ENCODE measurements around the gene OSBPL5.
A peak's percentile ranks its signal among the peaks of the same experiment; 100 is the strongest.

The OSBPL5 gene

GRCh38 chr11:3165152-3165705 lies at the start of gene OSBPL5:
OSBPL5 (minus strand) TSS chr11:3165310; CDS start chr11:3129148, 36,162 bp downstream.
- Mint-ChIP-seq H3K27me3 (peaks cover 94% of the 10 kb centered on the region), H3K9me3 (no peaks in the 10 kb centered on the region), H3K4me1 (peaks cover 23% of the 10 kb centered on the region), H3K4me3 (peak within 1 kb of the TSS; percentile 72), H3K36me3 (no peaks in the 10 kb centered on the region), H3K27ac (no peak within 1 kb of the TSS)
- CTCF ChIA-PET, result no interaction called here
- DNase-seq, result peak; percentile 73

- H3K4me1 Mint-ChIP-seq, result peaks cover 4% of the 10 kb centered on the region
- no peak for DNase-seq
- CTCF ChIA-PET, result no interaction called here
- H3K9me3 Mint-ChIP-seq, result no peaks in the 10 kb centered on the region
- no peak overlapping the region for H3K27ac Mint-ChIP-seq
- peaks cover 40% of the 10 kb centered on the region for H3K27me3 Mint-ChIP-seq
- H3K36me3 Mint-ChIP-seq, result no peaks in the 10 kb centered on the region
- H3K4me3 Mint-ChIP-seq, result no peak overlapping the region
Measured at GRCh38 chr11:3214420-3214699, 49.2 kb upstream of the OSBPL5 start.

GRCh38 chr11:3213659-3214419 lies 48.7 kb upstream of the OSBPL5 start:
- DNase-seq, result peak; percentile 11
- H3K27ac Mint-ChIP-seq, result no peak overlapping the region

GRCh38 chr11:3208272-3208671 lies 43.2 kb upstream of the OSBPL5 start:
- Mint-ChIP-seq H3K4me3 (no peak overlapping the region), H3K27me3 (peaks cover 32% of the 10 kb centered on the region), H3K27ac (no peak overlapping the region), H3K36me3 (no peaks in the 10 kb centered on the region), H3K9me3 (no peaks in the 10 kb centered on the region), H3K4me1 (no peaks in the 10 kb centered on the region)
- CTCF ChIA-PET, result no interaction called here
- no peak for DNase-seq

More at GRCh38 chr11:3213659-3214419, 48.7 kb upstream of the OSBPL5 start:
- Mint-ChIP-seq H3K4me3 (no peak overlapping the region), H3K9me3 (no peaks in the 10 kb centered on the region), H3K4me1 (peaks cover 4% of the 10 kb centered on the region), H3K36me3 (no peaks in the 10 kb centered on the region), H3K27me3 (peaks cover 41% of the 10 kb centered on the region)
- CTCF ChIA-PET, result no interaction called here

- no peaks in the 10 kb centered on the region for H3K9me3 Mint-ChIP-seq
- H3K27me3 Mint-ChIP-seq, result peaks cover 38% of the 10 kb centered on the region
- H3K36me3 Mint-ChIP-seq, result no peaks in the 10 kb centered on the region
- no peak overlapping the region for H3K27ac Mint-ChIP-seq
- CTCF ChIA-PET, result no interaction called here
- no peaks in the 10 kb centered on the region for H3K4me1 Mint-ChIP-seq
- H3K4me3 Mint-ChIP-seq, result no peak overlapping the region
- DNase-seq, result no peak
Measured at GRCh38 chr11:3207526-3208189, 42.5 kb upstream of the OSBPL5 start.

- Mint-ChIP-seq H3K27me3 (peaks cover 45% of the 10 kb centered on the region), H3K4me3 (no peak overlapping the region), H3K27ac (no peak overlapping the region), H3K4me1 (no peaks in the 10 kb centered on the region), H3K9me3 (no peaks in the 10 kb centered on the region), H3K36me3 (no peaks in the 10 kb centered on the region)
- CTCF ChIA-PET, result no interaction called here
- no peak for DNase-seq
Measured at GRCh38 chr11:3206922-3207204, 41.8 kb upstream of the OSBPL5 start.

GRCh38 chr11:3206156-3206921 lies 41.2 kb upstream of the OSBPL5 start:
- H3K27ac Mint-ChIP-seq, result no peak overlapping the region
- no peak overlapping the region for H3K4me3 Mint-ChIP-seq
- DNase-seq, result no peak
- H3K27me3 Mint-ChIP-seq, result peaks cover 45% of the 10 kb centered on the region
- no peaks in the 10 kb centered on the region for H3K4me1 Mint-ChIP-seq
- CTCF ChIA-PET, result no interaction called here
- H3K36me3 Mint-ChIP-seq, result no peaks in the 10 kb centered on the region
- H3K9me3 Mint-ChIP-seq, result no peaks in the 10 kb centered on the region

- no peak for DNase-seq
- Mint-ChIP-seq H3K27me3 (peaks cover 53% of the 10 kb centered on the region), H3K27ac (no peak overlapping the region), H3K36me3 (no peaks in the 10 kb centered on the region), H3K4me1 (no peaks in the 10 kb centered on the region), H3K4me3 (no peak overlapping the region), H3K9me3 (no peaks in the 10 kb centered on the region)
- CTCF ChIA-PET, result no interaction called here
Measured at GRCh38 chr11:3205261-3206155, 40.4 kb upstream of the OSBPL5 start.

GRCh38 chr11:3204141-3205015 lies 39.3 kb upstream of the OSBPL5 start:
- Mint-ChIP-seq H3K9me3 (no peaks in the 10 kb centered on the region), H3K27ac (no peak overlapping the region), H3K4me3 (no peak overlapping the region), H3K36me3 (no peaks in the 10 kb centered on the region), H3K4me1 (no peaks in the 10 kb centered on the region), H3K27me3 (peaks cover 58% of the 10 kb centered on the region)
- CTCF ChIA-PET, result no interaction called here
- no peak for DNase-seq

- H3K27me3 Mint-ChIP-seq, result peaks cover 58% of the 10 kb centered on the region
- CTCF ChIA-PET, result no interaction called here
- DNase-seq, result no peak
- no peak overlapping the region for H3K27ac Mint-ChIP-seq
- no peaks in the 10 kb centered on the region for H3K36me3 Mint-ChIP-seq
- H3K9me3 Mint-ChIP-seq, result no peaks in the 10 kb centered on the region
- H3K4me1 Mint-ChIP-seq, result no peaks in the 10 kb centered on the region
- no peak overlapping the region for H3K4me3 Mint-ChIP-seq
Measured at GRCh38 chr11:3203221-3204043, 38.3 kb upstream of the OSBPL5 start.

- CTCF ChIA-PET, result no interaction called here
- Mint-ChIP-seq H3K36me3 (no peaks in the 10 kb centered on the region), H3K27me3 (peaks cover 58% of the 10 kb centered on the region)
Measured at GRCh38 chr11:3202759-3203158, 37.6 kb upstream of the OSBPL5 start.

GRCh38 chr11:3202305-3202704 lies 37.2 kb upstream of the OSBPL5 start:
- Mint-ChIP-seq H3K9me3 (no peaks in the 10 kb centered on the region), H3K4me3 (no peak overlapping the region), H3K36me3 (no peaks in the 10 kb centered on the region), H3K27me3 (peaks cover 58% of the 10 kb centered on the region), H3K4me1 (no peaks in the 10 kb centered on the region), H3K27ac (no peak overlapping the region)
- CTCF ChIA-PET, result no interaction called here
- no peak for DNase-seq

More at GRCh38 chr11:3202759-3203158, 37.6 kb upstream of the OSBPL5 start:
- Mint-ChIP-seq H3K4me3 (no peak overlapping the region), H3K4me1 (no peaks in the 10 kb centered on the region), H3K27ac (no peak overlapping the region), H3K9me3 (no peaks in the 10 kb centered on the region)
- no peak for DNase-seq

Measured in activated naive CD4-positive, alpha-beta T cell treated with anti-CD3 and anti-CD28 coated beads, Interleukin-2, amount 10 ng/mL, durations not matched to agents 7 days and 5 days (primary cell).